ENCODE data around the gene RNU1-2. TPM values are rescaled to one million over a fixed set of nuclear protein-coding genes. Genes with fewer than 3 reads are reported as not detected.
"Not testable (repeated sequence)": the region's sequence is repeated elsewhere in the genome, so short reads cannot be mapped to it uniquely, and the experiment has no call there.

RNU1-2 gene
- total and polyA plus RNA-seq, 10 donors = under 0.01 to 8,075 (median 6,234) TPM; not detected in 3

DNA sequence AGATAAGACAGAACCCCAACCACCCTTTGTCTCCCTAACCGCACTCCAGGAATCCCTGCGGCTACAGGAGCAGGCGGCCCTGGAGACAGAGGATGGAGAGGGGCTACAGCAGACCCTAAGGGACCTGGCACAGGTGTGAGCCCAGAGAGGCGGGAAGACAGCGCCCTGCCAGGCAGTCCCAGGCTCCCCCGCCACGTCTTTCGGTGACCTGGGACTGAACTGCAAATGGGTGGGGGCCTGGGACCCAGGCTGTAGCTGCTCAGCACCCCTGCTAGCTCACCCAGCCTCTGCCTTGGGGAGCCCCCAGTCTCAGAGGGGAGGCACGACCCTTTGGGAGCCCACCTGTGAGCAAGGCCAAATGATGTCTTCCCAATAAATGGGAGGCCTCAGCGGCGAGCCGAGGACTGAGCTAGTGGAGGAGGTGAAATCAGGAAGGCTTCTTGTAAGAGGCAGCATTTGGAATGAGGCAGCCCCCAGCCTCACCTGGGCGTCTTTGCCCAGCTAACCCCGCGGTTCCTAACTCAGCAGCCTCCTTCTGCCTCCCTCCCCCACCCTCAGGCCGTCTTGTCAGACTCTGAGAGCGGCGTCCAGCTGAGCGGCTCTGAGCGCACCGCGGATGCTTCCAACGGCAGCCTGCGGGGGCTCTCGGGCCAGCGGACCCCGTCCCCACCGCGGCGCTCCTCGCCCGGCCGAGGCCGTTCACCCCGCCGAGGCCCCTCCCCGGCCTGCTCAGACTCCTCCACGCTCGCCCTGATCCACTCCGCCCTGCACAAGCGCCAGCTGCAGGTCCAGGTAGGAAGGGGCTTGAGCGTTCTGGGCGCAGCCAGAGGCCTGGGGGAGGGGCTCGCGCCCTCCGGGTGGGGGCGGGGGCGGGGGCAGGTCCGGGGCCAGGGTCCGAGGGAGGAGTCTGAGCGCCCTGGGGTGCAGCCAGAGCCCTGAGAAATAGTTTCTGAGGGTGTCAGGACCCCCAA lies 42.9 kb downstream of the RNU1-2 start:
- Histone ChIP-seq H3K9me3 (no peaks in the 10 kb centered on the region), H3K36me3 (peaks cover 0 to 75% (median 14%) of the 10 kb centered on the region in 6 donors), H3K27me3 (replicated peaks in 1 of 7) (no peaks in the 10 kb centered on the region), H3K4me3 (no peak overlapping the region), H3K4me1 (no peaks in the 10 kb centered on the region), H3K27ac (no peak overlapping the region)
- TF ChIP-seq, protein P1, sequence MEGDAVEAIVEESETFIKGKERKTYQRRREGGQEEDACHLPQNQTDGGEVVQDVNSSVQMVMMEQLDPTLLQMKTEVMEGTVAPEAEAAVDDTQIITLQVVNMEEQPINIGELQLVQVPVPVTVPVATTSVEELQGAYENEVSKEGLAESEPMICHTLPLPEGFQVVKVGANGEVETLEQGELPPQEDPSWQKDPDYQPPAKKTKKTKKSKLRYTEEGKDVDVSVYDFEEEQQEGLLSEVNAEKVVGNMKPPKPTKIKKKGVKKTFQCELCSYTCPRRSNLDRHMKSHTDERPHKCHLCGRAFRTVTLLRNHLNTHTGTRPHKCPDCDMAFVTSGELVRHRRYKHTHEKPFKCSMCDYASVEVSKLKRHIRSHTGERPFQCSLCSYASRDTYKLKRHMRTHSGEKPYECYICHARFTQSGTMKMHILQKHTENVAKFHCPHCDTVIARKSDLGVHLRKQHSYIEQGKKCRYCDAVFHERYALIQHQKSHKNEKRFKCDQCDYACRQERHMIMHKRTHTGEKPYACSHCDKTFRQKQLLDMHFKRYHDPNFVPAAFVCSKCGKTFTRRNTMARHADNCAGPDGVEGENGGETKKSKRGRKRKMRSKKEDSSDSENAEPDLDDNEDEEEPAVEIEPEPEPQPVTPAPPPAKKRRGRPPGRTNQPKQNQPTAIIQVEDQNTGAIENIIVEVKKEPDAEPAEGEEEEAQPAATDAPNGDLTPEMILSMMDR (IDR thresholded peaks at IDR 0.05 in 8 of 11, conservative IDR thresholded peaks at IDR 0.05 in 3 of 11) = no peak
- TF ChIP-seq POLR2A (IDR thresholded peaks at IDR 0.05) = no peak
- no peak for TF ChIP-seq POLR2AphosphoS5 (IDR thresholded peaks at IDR 0.05)
- intact Hi-C loops (cut with DNase I; ENCODE audit: low total_unique reads) = no loop called here
- peak; percentile 71 for DNase-seq
- 76 to 92% (median 89%) methylated on average over 42 to 51 of the region's 51 CpGs for WGBS, 5 donors

DNA sequence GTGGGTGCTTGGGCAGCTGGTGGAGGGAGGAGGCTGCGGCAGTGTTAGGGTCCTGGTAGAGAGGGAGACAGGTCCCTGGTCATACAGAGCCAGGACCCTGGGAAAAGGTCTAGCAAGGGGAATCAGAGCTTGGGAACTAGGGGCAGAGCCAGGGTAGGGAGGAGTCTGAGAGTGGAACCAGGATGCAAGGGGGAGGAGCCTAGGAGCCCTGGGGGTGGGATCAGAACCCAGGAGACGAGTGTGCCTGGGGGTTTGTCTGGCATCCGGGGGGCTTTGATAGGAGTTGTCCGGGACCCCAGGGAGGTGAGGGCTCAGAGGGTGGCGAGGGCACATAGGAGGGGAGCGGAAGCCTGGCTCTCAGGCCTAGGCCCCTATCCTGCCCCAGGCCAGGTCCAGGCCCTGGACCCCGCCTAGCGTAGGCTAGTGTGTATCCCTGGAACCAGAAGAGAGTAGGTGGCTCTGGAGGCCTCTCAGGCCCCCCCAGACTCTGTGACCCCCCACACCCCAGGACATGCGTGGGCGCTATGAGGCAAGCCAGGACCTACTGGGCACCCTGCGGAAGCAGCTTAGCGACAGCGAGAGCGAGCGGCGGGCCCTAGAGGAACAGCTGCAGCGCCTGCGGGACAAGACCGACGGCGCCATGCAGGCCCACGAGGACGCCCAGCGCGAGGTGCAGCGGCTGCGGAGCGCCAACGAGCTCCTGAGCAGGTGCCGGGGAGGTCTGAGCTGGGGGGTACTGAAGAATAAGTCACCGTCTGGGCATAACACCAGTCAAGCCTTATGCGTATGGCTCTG lies 43.8 kb downstream of the RNU1-2 start:
- H3K4me1 ChIP-seq; H3K27ac ChIP-seq; H3K4me3 ChIP-seq; H3K9me3 ChIP-seq; H3K27me3 ChIP-seq (replicated peaks in 1 of 7); intact Hi-C loops (cut with DNase I; ENCODE audit: low total_unique reads): not testable (repeated sequence)
- peak; percentile 73 for DNase-seq
- H3K36me3 ChIP-seq = peaks cover 0 to 84% (median 18%) of the 10 kb centered on the region in 6 donors
- WGBS, 5 donors = 94 to 98% (median 96%) methylated on average over 32 of the region's 32 CpGs

DNA sequence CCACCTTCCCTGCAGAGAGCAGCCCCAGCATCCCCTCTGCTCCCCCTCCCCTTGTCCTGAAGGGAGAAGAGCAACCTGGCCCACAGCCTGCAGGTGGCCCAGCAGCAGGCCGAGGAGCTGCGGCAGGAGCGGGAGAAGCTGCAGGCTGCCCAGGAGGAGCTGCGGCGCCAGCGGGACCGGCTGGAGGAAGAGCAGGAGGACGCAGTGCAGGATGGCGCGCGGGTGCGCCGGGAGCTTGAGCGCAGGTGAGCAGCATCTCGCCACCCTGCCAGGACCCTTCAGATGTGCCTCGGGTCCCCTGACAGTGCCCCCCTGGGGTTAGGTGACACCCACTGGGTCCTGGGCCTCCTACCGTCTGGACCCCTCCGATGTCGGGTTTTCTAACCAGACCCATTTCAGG lies 48.3 kb downstream of the RNU1-2 start:
- no peak overlapping the region for H3K4me3 ChIP-seq
- TF ChIP-seq POLR2A (IDR thresholded peaks at IDR 0.05) (no peak), POLR2AphosphoS5 (IDR thresholded peaks at IDR 0.05) (no peak)
- TF ChIP-seq, protein P1 (IDR thresholded peaks at IDR 0.05 in 8 of 11, conservative IDR thresholded peaks at IDR 0.05 in 3 of 11) = no peak
- H3K27ac ChIP-seq = no peak overlapping the region
- no peaks in the 10 kb centered on the region for H3K9me3 ChIP-seq
- H3K27me3 ChIP-seq (replicated peaks in 1 of 7) = no peaks in the 10 kb centered on the region
- peaks cover 0 to 89% (median 29%) of the 10 kb centered on the region in 6 donors for H3K36me3 ChIP-seq
- WGBS, 5 donors = 89 to 97% (median 94%) methylated on average over 18 to 19 of the region's 19 CpGs
- no peak for DNase-seq
- intact Hi-C loops (cut with DNase I; ENCODE audit: low total_unique reads) = no loop called here
- H3K4me1 ChIP-seq = no peaks in the 10 kb centered on the region

DNA sequence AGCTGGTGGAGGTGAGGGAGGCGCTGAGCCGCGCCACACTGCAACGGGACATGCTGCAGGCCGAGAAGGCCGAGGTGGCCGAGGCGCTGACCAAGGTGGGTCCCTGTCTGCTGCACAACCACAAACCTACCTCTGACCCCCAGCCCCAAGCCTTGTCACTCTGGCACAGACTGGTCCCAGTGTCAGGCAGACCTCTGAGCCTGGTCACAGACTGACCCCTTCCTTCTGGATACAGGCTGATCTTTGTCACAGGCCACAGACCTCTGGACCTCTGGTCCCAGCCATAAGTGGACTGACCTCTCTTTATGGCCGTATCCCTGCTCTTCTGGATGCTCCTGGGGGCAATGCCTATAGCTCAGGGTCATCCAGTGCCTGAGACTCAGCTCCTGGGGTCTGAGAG lies 49.7 kb downstream of the RNU1-2 start:
- H3K27me3 ChIP-seq (replicated peaks in 1 of 7); H3K9me3 ChIP-seq; H3K4me3 ChIP-seq; H3K4me1 ChIP-seq; DNase-seq; H3K27ac ChIP-seq: not testable (repeated sequence)
- WGBS, 5 donors = 83 to 100% (median 92%) methylated on average over 1 to 9 of the region's 9 CpGs
- intact Hi-C loops (cut with DNase I; ENCODE audit: low total_unique reads) = loop anchor here (5.0 kb wide), 1 partner anchor 323 kb away; no protein-coding TSS in a partner anchor
- peaks cover 0 to 79% (median 29%) of the 10 kb centered on the region in 6 donors for H3K36me3 ChIP-seq

Small RNAs within 50 kb of the gene (microRNA-seq; reads per million reads assigned to microRNA genes)
- gene MIR3675 = 0 reads per million in 3 donors

Small RNAs within 50 kb of the gene (small RNA-seq; reads per million reads assigned to genes)
- gene MIR3675 (0 reads per million in 4 donors), gene RNU1-2 (0 reads per million in 4 donors), gene RNU1-5P (0 reads per million in 4 donors)

Other genes starting within 250 kb of the RNU1-2 start
- 1,000 to 10,000 TPM in 4 of 7 donors, under 1 TPM in 3; under 0.01 to 8,075 (median 6,234) TPM for gene RNU1-3, start 229.0 kb upstream of the RNU1-2 start, total RNA-seq
- not detected for gene RNU1-3, start 229.0 kb upstream of the RNU1-2 start, polyA plus RNA-seq
- gene RNU1-4, start 155.5 kb upstream of the RNU1-2 start, total RNA-seq = 1,000 to 10,000 TPM in 4 of 7 donors, under 1 TPM in 3; under 0.01 to 8,075 (median 6,234) TPM
- gene RNU1-4, start 155.5 kb upstream of the RNU1-2 start, polyA plus RNA-seq = not detected
- gene CROCC, start 26.0 kb downstream of the RNU1-2 start, total RNA-seq = 10 to 100 TPM; 19.0 to 41.9 (median 31.0) TPM
- 10 to 100 TPM; 14.5 to 55.4 (median 27.5) TPM for gene CROCC, start 26.0 kb downstream of the RNU1-2 start, polyA plus RNA-seq
- gene MFAP2, start 84.6 kb downstream of the RNU1-2 start, total RNA-seq = 1 to 10 TPM in 3 of 7 donors, under 1 TPM in 1, not detected in 3; 0.77 to 2.7 (median 1.5) TPM
- gene MFAP2, start 84.6 kb downstream of the RNU1-2 start, polyA plus RNA-seq = 1 to 10 TPM in 2 of 3 donors, under 1 TPM in 1; 0.87 to 3.9 (median 1.2) TPM
- gene ATP13A2, start 115.9 kb downstream of the RNU1-2 start, total RNA-seq = 10 to 100 TPM; 45.4 to 83.9 (median 69.5) TPM
- gene ATP13A2, start 115.9 kb downstream of the RNU1-2 start, polyA plus RNA-seq = 10 to 100 TPM; 13.7 to 27.1 (median 18.9) TPM
- 100 to 1,000 TPM in 3 of 7 donors, 10 to 100 TPM in 4; 82.9 to 132 (median 84.0) TPM for gene SDHB, start 158.1 kb downstream of the RNU1-2 start, total RNA-seq
- gene SDHB, start 158.1 kb downstream of the RNU1-2 start, polyA plus RNA-seq = 10 to 100 TPM; 49.1 to 85.0 (median 75.4) TPM
- 10 to 100 TPM in 5 of 7 donors, 1 to 10 TPM in 2; 8.7 to 63.6 (median 30.7) TPM for gene PADI2, start 223.5 kb downstream of the RNU1-2 start, total RNA-seq
- gene PADI2, start 223.5 kb downstream of the RNU1-2 start, polyA plus RNA-seq = 1 to 10 TPM in 2 of 3 donors, under 1 TPM in 1; 0.50 to 3.5 (median 3.3) TPM